Panc1 (cell line): ENCODE measurements around the gene TNFRSF14. TPM values are rescaled to one million over a fixed set of nuclear protein-coding genes. Genes with fewer than 3 reads are reported as not detected.
A peak's percentile ranks its signal among the peaks of the same experiment; 100 is the strongest.
"Not testable (repeated sequence)": the region's sequence is repeated elsewhere in the genome, so short reads cannot be mapped to it uniquely, and the experiment has no call there.

ENCODE experiments used
- ATAC-seq: fragments of 200-7000 bp; cut with Tn5 transposase; 2 replicates; pipeline ENCODE4 v1.9.1; 2020; ENCODE audit warnings: mild to moderate bottlenecking, moderate library complexity
- BruUV-seq: library from RNA; stranded (reverse); fragments of 400-500 nt; replicated peaks from 2 replicates; lab custom pipeline; 2021; lab: Mats Ljungman, UMichigan
- CTCF ChIA-PET: fragments of 300-600 bp; sonication (Branson Sonifier 250); formaldehyde crosslinking; loops from one replicate; lab custom pipeline; 2022; ENCODE audit warnings: antibody characterized with exemption; lab: Charles Lee
- POLR2A ChIA-PET: fragments of 300-600 bp; sonication (Branson Sonifier 250); formaldehyde crosslinking; loops from one replicate; lab custom pipeline; 2022; ENCODE audit warnings: antibody characterized with exemption; lab: Charles Lee
- DNase-seq: peaks from one replicate; pipeline ENCODE4 v3.0.0-alpha.2; 2010; ENCODE audit warnings: low read depth, low spot score
- H3K27ac ChIP-seq: 2 replicates; pipeline ENCODE4 v1.5.1; 2011; ENCODE audit warnings: mild to moderate bottlenecking, low read length, inconsistent platforms
- H3K27me3 ChIP-seq: fragments of 200-500 bp; sonication (Bioruptor generic); 2 replicates; pipeline ENCODE4 v1.6.0; 2014; ENCODE audit warnings: low read length, inconsistent platforms; ENCODE audit not compliant: control insufficient read depth, insufficient read depth
- H3K36me3 ChIP-seq: fragments of 200-500 bp; sonication (Bioruptor generic); 2 replicates; pipeline ENCODE4 v1.5.1; 2014; ENCODE audit warnings: inconsistent platforms, mild to moderate bottlenecking, low read length, moderate library complexity; ENCODE audit not compliant: control insufficient read depth, insufficient read depth
- H3K4me1 ChIP-seq: 2 replicates; pipeline ENCODE4 v1.5.1; 2011; ENCODE audit warnings: inconsistent platforms, mild to moderate bottlenecking, low read length, moderate library complexity; ENCODE audit not compliant: control insufficient read depth, insufficient read depth
- H3K4me3 ChIP-seq, 2 experiments: 2 replicates each; pipeline ENCODE4 v1.5.1; 2011 to 2012; ENCODE audit warnings: low read depth in 2 of 2, low read length in 2 of 2, mild to moderate bottlenecking in 2 of 2, inconsistent platforms in 1 of 2, moderate library complexity in 1 of 2
- H3K9me3 ChIP-seq: fragments of 200-500 bp; sonication (Bioruptor generic); 2 replicates; pipeline ENCODE4 v1.5.1; 2014; ENCODE audit warnings: low read depth, mild to moderate bottlenecking, inconsistent platforms, low read length, moderate library complexity; ENCODE audit not compliant: control insufficient read depth, insufficient read depth
- POLR2AphosphoS5 ChIP-seq: IDR thresholded peaks from 2 replicates; pipeline ENCODE4 v1.6.1; 2012; ENCODE audit warnings: mild to moderate bottlenecking, low read depth, low read length, moderate library complexity
- SIN3A ChIP-seq: IDR thresholded peaks from 2 replicates; pipeline ENCODE4 v1.6.1; 2012; ENCODE audit warnings: low read depth, mild to moderate bottlenecking, low read length, moderate library complexity, borderline replicate concordance; ENCODE audit not compliant: insufficient read depth
- TCF7L2 ChIP-seq: IDR thresholded peaks from 2 replicates; pipeline ENCODE4 v1.6.1; 2011; ENCODE audit warnings: mild to moderate bottlenecking, low read depth, low read length, inconsistent platforms
- in situ Hi-C: cut with HindIII; loops from 2 replicates; pipeline ENCODE4 v1.10.0; 2016; ENCODE audit warnings: low sequenced_read_pairs, low pct_unique_long_range_greater_than_20kb
- intact Hi-C: fragments of 100-400 bp; cut with micrococcal nuclease; formaldehyde crosslinking; loops from one replicate; pipeline ENCODE4 v1.10.0; 2022; ENCODE audit not compliant: unreplicated experiment
- total RNA-seq: library from RNA; stranded (reverse); gene quantifications from one replicate; pipeline ENCODE4 v1.2.1, GENCODE V29; 2021; ENCODE audit not compliant: unreplicated experiment
- TF ChIP-seq, protein P1 (sequence below): fragments of 450-650 bp; IDR thresholded peaks from 2 replicates; pipeline ENCODE4 v1.5.1; 2017; ENCODE audit warnings: mild to moderate bottlenecking
- TF ChIP-seq, protein P2 (sequence below), 2 experiments: IDR thresholded peaks; 2 replicates each; pipeline ENCODE4 v1.6.1; 2011 to 2012; ENCODE audit warnings: low read depth in 2 of 2, control low read depth in 1 of 2, low read length in 1 of 2, mild to moderate bottlenecking in 1 of 2, moderate library complexity in 1 of 2; ENCODE audit not compliant: insufficient read depth in 1 of 2

TNFRSF14 gene
- total RNA-seq, 1 experiment from 2014 or later: 20.1 TPM

DNA sequence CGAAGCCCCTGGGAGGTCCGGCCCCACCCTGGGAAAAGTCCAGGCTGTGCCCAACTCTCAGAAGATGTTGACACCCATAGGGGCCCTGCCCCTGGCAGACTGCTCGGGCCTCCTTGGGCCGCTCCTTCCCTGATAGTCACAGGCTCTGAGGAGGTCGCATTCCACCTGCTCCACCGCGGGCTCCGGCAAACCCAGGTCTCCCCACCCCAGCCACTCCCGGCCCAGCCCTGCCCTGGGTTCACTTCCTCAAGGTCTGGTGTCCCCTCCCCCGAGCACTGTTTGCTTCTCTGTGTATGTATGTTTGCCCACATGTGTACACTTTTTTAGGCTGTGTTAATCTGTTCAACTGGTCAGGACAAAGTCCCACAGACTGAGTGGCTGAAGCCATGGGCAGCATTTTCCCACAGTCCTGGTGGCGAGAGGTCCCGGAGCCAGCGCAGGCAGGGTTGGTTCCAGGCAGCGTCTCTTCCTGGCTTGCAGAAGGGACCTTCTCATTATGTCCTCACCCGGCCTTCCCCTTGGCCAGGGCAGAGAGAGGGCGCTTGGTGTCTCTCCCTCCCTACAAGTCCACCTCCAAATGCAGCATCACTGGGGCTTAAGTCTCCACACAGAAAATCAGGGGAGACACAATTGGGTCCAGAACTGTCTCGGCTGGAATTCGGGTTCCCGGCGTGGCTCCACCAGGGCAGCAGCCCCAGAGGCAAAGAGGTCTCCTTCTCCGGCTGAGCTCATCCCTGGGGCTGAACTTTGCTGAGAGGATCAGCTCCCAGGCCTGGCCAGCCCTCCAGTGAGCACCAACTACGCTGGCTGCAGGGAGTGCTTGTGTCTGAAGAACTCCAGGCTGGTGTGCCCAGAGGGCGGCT, 19.9 kb downstream of the TNFRSF14 start:
- intact Hi-C loops (no loop called here), in situ Hi-C loops (no loop called here)
- DNase-seq (no peak), ATAC-seq (no peak)
- TF ChIP-seq POLR2AphosphoS5 (no peak), SIN3A (no peak), TCF7L2 (no peak)
- TF ChIP-seq, protein P1, sequence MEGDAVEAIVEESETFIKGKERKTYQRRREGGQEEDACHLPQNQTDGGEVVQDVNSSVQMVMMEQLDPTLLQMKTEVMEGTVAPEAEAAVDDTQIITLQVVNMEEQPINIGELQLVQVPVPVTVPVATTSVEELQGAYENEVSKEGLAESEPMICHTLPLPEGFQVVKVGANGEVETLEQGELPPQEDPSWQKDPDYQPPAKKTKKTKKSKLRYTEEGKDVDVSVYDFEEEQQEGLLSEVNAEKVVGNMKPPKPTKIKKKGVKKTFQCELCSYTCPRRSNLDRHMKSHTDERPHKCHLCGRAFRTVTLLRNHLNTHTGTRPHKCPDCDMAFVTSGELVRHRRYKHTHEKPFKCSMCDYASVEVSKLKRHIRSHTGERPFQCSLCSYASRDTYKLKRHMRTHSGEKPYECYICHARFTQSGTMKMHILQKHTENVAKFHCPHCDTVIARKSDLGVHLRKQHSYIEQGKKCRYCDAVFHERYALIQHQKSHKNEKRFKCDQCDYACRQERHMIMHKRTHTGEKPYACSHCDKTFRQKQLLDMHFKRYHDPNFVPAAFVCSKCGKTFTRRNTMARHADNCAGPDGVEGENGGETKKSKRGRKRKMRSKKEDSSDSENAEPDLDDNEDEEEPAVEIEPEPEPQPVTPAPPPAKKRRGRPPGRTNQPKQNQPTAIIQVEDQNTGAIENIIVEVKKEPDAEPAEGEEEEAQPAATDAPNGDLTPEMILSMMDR: no peak
- TF ChIP-seq, protein P2, sequence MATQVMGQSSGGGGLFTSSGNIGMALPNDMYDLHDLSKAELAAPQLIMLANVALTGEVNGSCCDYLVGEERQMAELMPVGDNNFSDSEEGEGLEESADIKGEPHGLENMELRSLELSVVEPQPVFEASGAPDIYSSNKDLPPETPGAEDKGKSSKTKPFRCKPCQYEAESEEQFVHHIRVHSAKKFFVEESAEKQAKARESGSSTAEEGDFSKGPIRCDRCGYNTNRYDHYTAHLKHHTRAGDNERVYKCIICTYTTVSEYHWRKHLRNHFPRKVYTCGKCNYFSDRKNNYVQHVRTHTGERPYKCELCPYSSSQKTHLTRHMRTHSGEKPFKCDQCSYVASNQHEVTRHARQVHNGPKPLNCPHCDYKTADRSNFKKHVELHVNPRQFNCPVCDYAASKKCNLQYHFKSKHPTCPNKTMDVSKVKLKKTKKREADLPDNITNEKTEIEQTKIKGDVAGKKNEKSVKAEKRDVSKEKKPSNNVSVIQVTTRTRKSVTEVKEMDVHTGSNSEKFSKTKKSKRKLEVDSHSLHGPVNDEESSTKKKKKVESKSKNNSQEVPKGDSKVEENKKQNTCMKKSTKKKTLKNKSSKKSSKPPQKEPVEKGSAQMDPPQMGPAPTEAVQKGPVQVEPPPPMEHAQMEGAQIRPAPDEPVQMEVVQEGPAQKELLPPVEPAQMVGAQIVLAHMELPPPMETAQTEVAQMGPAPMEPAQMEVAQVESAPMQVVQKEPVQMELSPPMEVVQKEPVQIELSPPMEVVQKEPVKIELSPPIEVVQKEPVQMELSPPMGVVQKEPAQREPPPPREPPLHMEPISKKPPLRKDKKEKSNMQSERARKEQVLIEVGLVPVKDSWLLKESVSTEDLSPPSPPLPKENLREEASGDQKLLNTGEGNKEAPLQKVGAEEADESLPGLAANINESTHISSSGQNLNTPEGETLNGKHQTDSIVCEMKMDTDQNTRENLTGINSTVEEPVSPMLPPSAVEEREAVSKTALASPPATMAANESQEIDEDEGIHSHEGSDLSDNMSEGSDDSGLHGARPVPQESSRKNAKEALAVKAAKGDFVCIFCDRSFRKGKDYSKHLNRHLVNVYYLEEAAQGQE (IDR thresholded peaks at IDR 0.05; ENCODE audit: insufficient read depth in 1 of 2, low read depth in 2 of 2, low read length in 1 of 2): no peak
- H3K9me3 ChIP-seq: peaks cover 10% of the 10 kb centered on the region; the same call in 1 of the 2 replicates
- POLR2A ChIA-PET: no interaction called here
- CTCF ChIA-PET: no interaction called here
- no peaks in the 10 kb centered on the region for H3K27me3 ChIP-seq
- no peaks in the 10 kb centered on the region for H3K36me3 ChIP-seq
- no peak overlapping the region for H3K4me3 ChIP-seq
- BruUV-seq: no TSS peak
- no peaks in the 10 kb centered on the region; the same call in 1 of the 2 replicates for H3K4me1 ChIP-seq
- no peak overlapping the region for H3K27ac ChIP-seq

DNA sequence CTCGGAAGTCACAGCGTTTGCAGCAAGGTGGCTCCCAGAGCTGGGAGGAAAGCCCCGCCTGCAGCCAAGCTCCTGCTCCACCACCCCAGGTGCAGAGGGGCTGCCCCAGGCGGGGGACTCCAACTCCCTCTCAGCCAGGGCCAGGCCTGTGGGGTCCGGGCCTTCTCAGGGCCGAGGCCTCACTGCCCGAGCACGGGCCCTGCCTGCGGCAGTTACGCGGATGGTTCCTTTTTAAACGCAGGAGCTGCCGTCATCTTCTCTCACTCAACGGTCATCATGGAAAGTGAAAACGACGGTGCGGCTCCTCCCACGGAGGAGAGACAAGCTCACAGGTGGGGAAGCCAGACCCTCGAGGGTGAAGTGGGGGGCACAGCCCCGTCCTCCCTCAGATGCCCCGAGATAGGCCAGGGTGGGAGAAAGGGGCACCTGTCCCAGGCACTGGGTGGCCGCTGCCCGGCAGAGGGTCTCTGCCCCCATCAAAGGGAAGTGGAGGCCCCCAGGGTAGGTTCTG, 21.4 kb downstream of the TNFRSF14 start:
- H3K4me3 ChIP-seq, DNase-seq, BruUV-seq, H3K36me3 ChIP-seq, in situ Hi-C loops, intact Hi-C loops, CTCF ChIA-PET, ATAC-seq, POLR2A ChIA-PET, H3K4me1 ChIP-seq, H3K27me3 ChIP-seq, H3K9me3 ChIP-seq: not testable (repeated sequence)
- peak overlapping the region; percentile 62; the same call in 1 of the 2 replicates for H3K27ac ChIP-seq

DNA sequence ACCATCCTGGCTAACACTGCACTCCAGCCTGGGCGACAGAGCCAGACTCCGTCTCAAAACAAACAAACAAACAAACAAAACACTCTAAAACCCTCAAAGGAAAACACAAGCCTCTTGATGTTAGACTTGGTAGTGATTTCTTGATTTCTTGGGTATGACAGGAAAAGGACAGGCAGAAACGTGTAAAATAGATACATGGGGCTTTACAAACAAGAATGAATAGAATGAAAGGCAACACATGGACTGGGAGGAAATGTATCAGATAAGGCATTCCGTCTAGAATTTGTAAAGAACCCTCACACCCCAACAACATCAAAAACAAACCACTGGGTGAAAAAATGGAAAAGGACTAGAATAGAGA, 22.6 kb downstream of the TNFRSF14 start:
- intact Hi-C loops (no loop called here), in situ Hi-C loops (no loop called here)
- DNase-seq (no peak), ATAC-seq (no peak)
- Histone ChIP-seq H3K27ac (peak overlapping the region; percentile 3), H3K36me3 (no peaks in the 10 kb centered on the region), H3K4me3 (no peak overlapping the region), H3K9me3 (peaks cover 4% of the 10 kb centered on the region; the same call in 1 of the 2 replicates), H3K27me3 (no peaks in the 10 kb centered on the region), H3K4me1 (peaks cover 7% of the 10 kb centered on the region)
- BruUV-seq: no TSS peak
- TF ChIP-seq, protein P1: no peak
- TF ChIP-seq, protein P2 (IDR thresholded peaks at IDR 0.05; ENCODE audit: insufficient read depth in 1 of 2, low read depth in 2 of 2, low read length in 1 of 2): no peak
- TF ChIP-seq SIN3A: no peak
- CTCF ChIA-PET: no interaction called here
- POLR2A ChIA-PET: no interaction called here
